ENCODE data around the gene WWOX. TPM values are rescaled to one million over a fixed set of nuclear protein-coding genes. Genes with fewer than 3 reads are reported as not detected.

The WWOX gene
- total and polyA plus RNA-seq, 2 of the 8 experiments (the other 6 are each of a cell fraction or from before 2014, with no cell fraction given) = 5.4 to 16.7 TPM

DNA sequence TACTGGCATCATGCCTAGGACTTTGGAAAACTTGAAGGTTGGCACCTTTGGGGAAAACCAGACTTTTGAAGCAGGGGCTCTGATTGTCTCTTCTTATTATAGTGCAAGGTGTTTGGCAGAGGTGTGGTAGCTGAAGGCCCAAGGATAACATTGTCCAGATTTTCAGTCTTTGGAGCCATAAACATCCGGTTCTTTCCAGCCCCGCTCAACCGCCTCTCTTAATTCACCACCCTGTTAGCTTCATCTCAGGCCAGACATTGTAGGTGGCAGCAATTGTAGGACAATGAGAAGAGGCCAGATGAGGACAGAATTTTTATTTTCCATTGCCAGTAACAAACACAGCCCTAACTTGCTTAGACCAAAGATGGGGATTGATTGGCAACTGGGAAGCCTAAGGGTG is 851.3 kb downstream of the WWOX start:
- Histone ChIP-seq H4K8ac (ENCODE audit: extremely low read depth, insufficient read depth, low read length) (no peak overlapping the region), H3K4me1 (replicated peaks in 1 of 4; ENCODE audit: control insufficient read depth in 3 of 4, insufficient read depth in 4 of 4, low read length in 3 of 4) (no peaks in the 10 kb centered on the region; a peak in 1 of 7 replicates), H2BK20ac (ENCODE audit: low read length) (no peak overlapping the region), H3K23ac (ENCODE audit: insufficient read length) (no peak overlapping the region), H3K36me3 (ENCODE audit: control insufficient read depth in 2 of 4, insufficient read depth in 4 of 4, low read length in 3 of 4) (no peaks in the 10 kb centered on the region), H3K14ac (ENCODE audit: insufficient read length) (no peak overlapping the region), H2BK120ac (replicated peaks; ENCODE audit: low read depth, low read length) (no peak overlapping the region), H4K91ac (replicated peaks; ENCODE audit: insufficient read length, low read length) (no peak overlapping the region), H3K4me2 (ENCODE audit: insufficient read depth in 1 of 2, low read depth in 2 of 2, low read length in 2 of 2) (no peak overlapping the region), H3K9ac (replicated peaks in 1 of 4; ENCODE audit: extremely low read depth in 1 of 4, low read depth in 3 of 4, low read length in 3 of 4) (no peak overlapping the region), H2BK12ac (ENCODE audit: low read depth, low read length) (no peak overlapping the region), H3K56ac (replicated peaks; ENCODE audit: insufficient read length, low read depth, low read length) (no peak overlapping the region), H2BK5ac (ENCODE audit: low read depth, low read length) (no peak overlapping the region), H3K9me3 (ENCODE audit: insufficient read depth in 2 of 2, low read depth in 1 of 2, low read length in 1 of 2) (no peaks in the 10 kb centered on the region), H3K18ac (ENCODE audit: extremely low read depth, low read length) (no peak overlapping the region), H3K27ac (ENCODE audit: low read depth, low read length) (no peak overlapping the region), H2BK15ac (ENCODE audit: low read length) (no peak overlapping the region), H3K23me2 (ENCODE audit: low read depth, low read length) (peaks cover 3% of the 10 kb centered on the region; the same call in 1 of the 2 replicates), H3K79me1 (ENCODE audit: low read depth, low read length) (no peaks in the 10 kb centered on the region; the same call in 1 of the 2 replicates), H3K79me2 (ENCODE audit: control insufficient read depth in 1 of 2, insufficient read depth in 2 of 2, low read length in 2 of 2) (no peaks in the 10 kb centered on the region), H3K4ac (replicated peaks; ENCODE audit: insufficient read length, low read depth, low read length) (no peak overlapping the region), H3K27me3 (replicated peaks in 1 of 4; ENCODE audit: control insufficient read depth in 3 of 4, extremely low read depth in 1 of 4, insufficient read depth in 3 of 4, low read length in 3 of 4) (no peaks in the 10 kb centered on the region), H2AFZ (ENCODE audit: low read length) (no peak overlapping the region), H3K4me3 (ENCODE audit: extremely low read depth in 1 of 4, insufficient read depth in 2 of 4, low read depth in 3 of 4, low read length in 4 of 4) (no peak overlapping the region), H4K20me1 (replicated peaks in 1 of 2; ENCODE audit: control insufficient read depth in 1 of 2, insufficient read depth in 2 of 2, low read length in 2 of 2) (no peaks in the 10 kb centered on the region), H4K5ac (ENCODE audit: insufficient read length, low read depth, low read length) (no peak overlapping the region), H2AK5ac (ENCODE audit: low read depth, low read length) (no peak overlapping the region)
- 65% methylated on average over 3 of the region's 3 CpGs; no CpG with 5 or more reads in 1 of the 2 experiments for WGBS, 2 experiments (ENCODE audit: extremely low coverage in 1 of 2, insufficient coverage in 1 of 2, insufficient read length in 1 of 2, insufficient replicate concordance in 2 of 2, low coverage in 1 of 2, low lambda C conversion rate in 2 of 2, missing lambda C conversion rate in 1 of 2)
- no peak for FAIRE-seq
- CTCF ChIA-PET (ENCODE audit: partially characterized antibody) = no interaction called here
- POLR2A ChIA-PET (ENCODE audit: partially characterized antibody) = no interaction called here
- DNase-seq (ENCODE audit: low read depth in 1 of 2, low spot score in 2 of 2) = no peak
- TF ChIP-seq SIRT6 (IDR thresholded peaks at IDR 0.05; ENCODE audit: low read length) (no peak), KDM1A (IDR thresholded peaks at IDR 0.05; ENCODE audit: borderline replicate concordance, low read length) (no peak), KDM4A (IDR thresholded peaks at IDR 0.05; ENCODE audit: low read depth, low read length, severe bottlenecking) (no peak), ZNF274 (IDR thresholded peaks at IDR 0.05; ENCODE audit: borderline replicate concordance, extremely low read depth, low read length) (no peak), HDAC2 (IDR thresholded peaks at IDR 0.05; ENCODE audit: borderline replicate concordance in 1 of 2, low read depth in 2 of 2, low read length in 2 of 2) (no peak), SIX5 (IDR thresholded peaks at IDR 0.05; ENCODE audit: low read depth, low read length) (no peak), CHD1 (IDR thresholded peaks at IDR 0.05; ENCODE audit: low read depth, low read length) (no peak), TCF12 (IDR thresholded peaks at IDR 0.05; ENCODE audit: low read depth, low read length) (no peak), RAD21 (IDR thresholded peaks at IDR 0.05 in 1 of 2, conservative IDR thresholded peaks at IDR 0.05 in 1 of 2; ENCODE audit: low read depth in 2 of 2, low read length in 2 of 2) (no peak), TEAD4 (IDR thresholded peaks at IDR 0.05; ENCODE audit: low read depth, low read length) (no peak), EGR1 (IDR thresholded peaks at IDR 0.05; ENCODE audit: borderline replicate concordance, low read depth, low read length) (no peak), EP300 (IDR thresholded peaks at IDR 0.05; ENCODE audit: borderline replicate concordance in 1 of 2, low read depth in 2 of 2, low read length in 2 of 2) (no peak)
- TF ChIP-seq, protein P1, sequence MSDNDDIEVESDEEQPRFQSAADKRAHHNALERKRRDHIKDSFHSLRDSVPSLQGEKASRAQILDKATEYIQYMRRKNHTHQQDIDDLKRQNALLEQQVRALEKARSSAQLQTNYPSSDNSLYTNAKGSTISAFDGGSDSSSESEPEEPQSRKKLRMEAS (IDR thresholded peaks at IDR 0.05) = no peak
- TF ChIP-seq, protein P2, sequence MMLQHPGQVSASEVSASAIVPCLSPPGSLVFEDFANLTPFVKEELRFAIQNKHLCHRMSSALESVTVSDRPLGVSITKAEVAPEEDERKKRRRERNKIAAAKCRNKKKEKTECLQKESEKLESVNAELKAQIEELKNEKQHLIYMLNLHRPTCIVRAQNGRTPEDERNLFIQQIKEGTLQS (IDR thresholded peaks at IDR 0.05; ENCODE audit: insufficient read depth, low read depth, low read length) = no peak

All from H1 (cell line).